Adrenal gland (tissue), 12 donors: ENCODE data around the gene TICAM2. TPM values are rescaled to one million over a fixed set of nuclear protein-coding genes. Genes with fewer than 3 reads are reported as not detected.

ENCODE experiments used
- DNase-seq, 7 donors: peaks; one replicate each; pipeline ENCODE4 v3.0.0-alpha.2; 2019 to 2020
- H3K27ac ChIP-seq, 5 donors: fragments of 200-600 bp; sonication (generic) in 4 of 5; 1 replicate in 3 of 5; 2 replicates in 2 of 5; pipeline versions ENCODE4 v1.5.1 to v1.8.0; 2016 to 2020; ENCODE audit warnings: mild to moderate bottlenecking in 1 of 5
- H3K27me3 ChIP-seq: fragments of 200-600 bp; 2 replicates; pipeline ENCODE4 v1.8.0; 2021
- H3K36me3 ChIP-seq, 2 donors: fragments of 200-600 bp; replicated peaks in 1 of 2; 1 replicate in 1 of 2; 2 replicates in 1 of 2; pipeline versions ENCODE4 v1.5.1 to v1.8.0; 2018 to 2022
- H3K4me1 ChIP-seq, 2 donors: fragments of 200-600 bp; replicated peaks in 1 of 2; 1 replicate in 1 of 2; 2 replicates in 1 of 2; pipeline versions ENCODE4 v1.5.1 to v1.8.0; 2018 to 2021
- H3K4me3 ChIP-seq, 4 donors: fragments of 200-600 bp; sonication (generic) in 3 of 4; one replicate each; pipeline ENCODE4 v1.5.1; 2016 to 2018
- H3K9me3 ChIP-seq, 3 donors: fragments of 200-600 bp; sonication (generic) in 1 of 3; replicated peaks in 1 of 3; 1 replicate in 2 of 3; 2 replicates in 1 of 3; pipeline versions ENCODE4 v1.5.1 to v1.8.0; 2016 to 2021
- CTCF ChIP-seq, 6 experiments: fragments of 450-650 bp in 4 of 6; fragments of 200-600 bp in 2 of 6; sonication (generic) in 1 of 6; IDR thresholded peaks; 1 replicate in 5 of 6; 2 replicates in 1 of 6; pipeline versions ENCODE4 v1.5.1 to v1.8.0; 2016 to 2021; ENCODE audit warnings: antibody characterized with exemption in 6 of 6, mild to moderate bottlenecking in 2 of 6, moderate library complexity in 1 of 6
- POLR2A ChIP-seq, 2 donors: fragments of 450-650 bp; IDR thresholded peaks; one replicate each; pipeline ENCODE4 v1.6.1; 2017; ENCODE audit warnings: antibody characterized with exemption in 2 of 2, mild to moderate bottlenecking in 2 of 2, moderate library complexity in 1 of 2
- WGBS, 4 donors: extraction: QIAGEN DNeasy Blood & Tissue Kit in 2 of 4; methylation state at CpG; one replicate each; pipeline versions ENCODE4 v1.1.5 to v1.1.7; 2013 to 2017; 5-methylcytosine and 5-hydroxymethylcytosine counted together
- intact Hi-C, 2 donors: fragments of 100-400 bp; cut with DNase I; formaldehyde crosslinking; loops; one replicate each; pipeline versions ENCODE4 v1.14.1 to v1.15.0; 2022 to 2023
- polyA plus RNA-seq, 3 donors: library from polyadenylated mRNA; stranded (reverse); fragments of 200-250 nt in 2 of 3; fragments of 350-450 nt in 1 of 3; fragmentation: Illumina TruSeq in 1 of 3; extraction: RNeasy Lipid Tissue Mini Kit (QIAGEN cat#74804) in 1 of 3; gene quantifications; one replicate each; pipeline ENCODE4 v1.2.3, GENCODE V29; 2013 to 2014
- total RNA-seq, 9 donors: library from RNA; depleted of rRNA in 4 of 9; stranded (reverse); fragments of >200 nt in 4 of 9; fragments of 120-200 nt in 1 of 9; fragmentation: NEBNext Ultra II Directional in 1 of 9; extraction: Animal tissue kit (Norgen Biotek cat#: 25700) in 1 of 9; gene quantifications; one replicate each; pipeline versions ENCODE4 v1.1.0 to v1.2.4, GENCODE V29; 2013 to 2023
- donor health status: healthy with polysubstance abuse.
- donor health status: Bipolar disorder and iron deficiency.
- donor health status: DM: yes; HTN: yes; CAD: no.
- donor health status: DM: no; HTN: no; CAD: no.
- donor health status: DM: no; HTN: no; CAD: no.
- donor health status: DM: yes; HTN: yes; CAD: no.

Gene TICAM2
- total and polyA plus RNA-seq, 12 donors: 1.8 to 9.3 (median 3.5) TPM

- no peaks in the 10 kb centered on the region for H3K4me1 ChIP-seq
- peak in 2 of 7 donors; percentile 13 to 35 for DNase-seq
- 55 to 61% (median 57%) methylated on average over 1 to 2 of the region's 2 CpGs for WGBS, 4 donors
Observed at GRCh38 chr5:115565233-115565632, 37.0 kb downstream of the TICAM2 start.

GRCh38 chr5:115561176-115561575, 41.1 kb downstream of the TICAM2 start:
- no peak for DNase-seq
- H3K27ac ChIP-seq: no peak overlapping the region
- H3K36me3 ChIP-seq: no peaks in the 10 kb centered on the region
- 79 to 87% (median 83%) methylated on average over 3 of the region's 3 CpGs for WGBS, 4 donors
- no peak overlapping the region for H3K4me3 ChIP-seq
- no peaks in the 10 kb centered on the region for H3K27me3 ChIP-seq
- intact Hi-C loops: no loop called here
- H3K4me1 ChIP-seq: no peaks in the 10 kb centered on the region
- no peaks in the 10 kb centered on the region for H3K9me3 ChIP-seq
- TF ChIP-seq CTCF (IDR thresholded peaks at IDR 0.05): no peak
- no peak for TF ChIP-seq POLR2A (IDR thresholded peaks at IDR 0.05)

More at GRCh38 chr5:115565233-115565632, 37.0 kb downstream of the TICAM2 start:
- no peaks in the 10 kb centered on the region for H3K36me3 ChIP-seq
- no peak for TF ChIP-seq POLR2A (IDR thresholded peaks at IDR 0.05)
- TF ChIP-seq CTCF (IDR thresholded peaks at IDR 0.05): no peak
- peaks cover 0 to 4% (median 0%) of the 10 kb centered on the region in 3 donors for H3K9me3 ChIP-seq
- intact Hi-C loops: no loop called here
- H3K27ac ChIP-seq: no peak overlapping the region
- no peaks in the 10 kb centered on the region for H3K27me3 ChIP-seq
- H3K4me3 ChIP-seq: no peak overlapping the region

GRCh38 chr5:115559524-115559923, 42.8 kb downstream of the TICAM2 start:
- no peak for TF ChIP-seq CTCF (IDR thresholded peaks at IDR 0.05)
- no peak for TF ChIP-seq POLR2A (IDR thresholded peaks at IDR 0.05)
- intact Hi-C loops: loop anchor here in 1 of 2 donors (5.0 kb wide), 1 partner anchor 392 kb away; the partner anchor contains the start of gene TRIM36
- H3K27ac ChIP-seq: no peak overlapping the region
- H3K4me1 ChIP-seq: no peaks in the 10 kb centered on the region
- H3K4me3 ChIP-seq: no peak overlapping the region
- no peak for DNase-seq
- no peaks in the 10 kb centered on the region for H3K36me3 ChIP-seq
- H3K27me3 ChIP-seq: no peaks in the 10 kb centered on the region
- no peaks in the 10 kb centered on the region for H3K9me3 ChIP-seq

GRCh38 chr5:115558388-115558956, 43.8 kb downstream of the TICAM2 start:
- Histone ChIP-seq H3K27me3 (no peaks in the 10 kb centered on the region), H3K4me1 (no peaks in the 10 kb centered on the region), H3K4me3 (no peak overlapping the region), H3K9me3 (no peaks in the 10 kb centered on the region), H3K27ac (peak overlapping the region in 1 of 5 donors; percentile 21), H3K36me3 (no peaks in the 10 kb centered on the region)
- WGBS, 4 donors: 60 to 69% (median 64%) methylated on average over 4 of the region's 4 CpGs
- TF ChIP-seq CTCF (IDR thresholded peaks at IDR 0.05): no peak
- no peak for TF ChIP-seq POLR2A (IDR thresholded peaks at IDR 0.05)
- no peak for DNase-seq
- intact Hi-C loops: loop anchor here in 1 of 2 donors (5.0 kb wide), 1 partner anchor 391 kb away; the partner anchor contains the start of gene TRIM36
